HepG2 (cell line): ENCODE results near the gene GFPT1. TPM values are rescaled to one million over a fixed set of nuclear protein-coding genes. Genes with fewer than 3 reads are reported as not detected.

Source experiments
- BCL6 ChIP-seq: IDR thresholded peaks from 2 replicates; pipeline ENCODE4 v1.6.1; 2016; ENCODE audit warnings: missing genetic modification reagents, missing compliant biosample characterization
- BHLHE40 ChIP-seq: IDR thresholded peaks from 2 replicates; pipeline ENCODE4 v1.6.1; 2011; ENCODE audit warnings: low read length, improper control_type of control experiment
- CREB1 ChIP-seq, 2 experiments: fragments of 450-650 bp in 1 of 2; IDR thresholded peaks; 2 replicates each; pipeline ENCODE4 v1.6.1; 2016 to 2017; ENCODE audit warnings: control low read depth in 1 of 2, mild to moderate bottlenecking in 1 of 2, missing compliant biosample characterization in 1 of 2, missing genetic modification characterization in 1 of 2
- GRHL1 ChIP-seq: sonication (generic); formaldehyde crosslinking; conservative IDR thresholded peaks from 2 replicates; pipeline ENCODE4 v1.8.0; 2022; ENCODE audit warnings: missing genetic modification reagents
- HHEX ChIP-seq: IDR thresholded peaks from 2 replicates; pipeline ENCODE4 v1.6.1; 2016; ENCODE audit warnings: control low read depth
- MTF1 ChIP-seq: sonication (generic); formaldehyde crosslinking; IDR thresholded peaks from 2 replicates; pipeline ENCODE4 v1.5.0; 2020; ENCODE audit warnings: missing genetic modification reagents
- THAP8 ChIP-seq: sonication (generic); formaldehyde crosslinking; IDR thresholded peaks from 2 replicates; pipeline ENCODE4 v1.5.1; 2020; ENCODE audit warnings: missing genetic modification reagents, mild to moderate bottlenecking, borderline replicate concordance
- ZNF24 ChIP-seq: fragments of 450-650 bp; IDR thresholded peaks from 2 replicates; pipeline ENCODE4 v1.6.1; 2017; ENCODE audit warnings: antibody characterized with exemption, mild to moderate bottlenecking
- polyA plus RNA-seq, 8 experiments: library from polyadenylated mRNA; depleted of rRNA in 3 of 8; stranded (reverse) in 7 of 8; unstranded in 1 of 8; fragments of >200 nt; fragmentation: Illumina TruSeq in 4 of 8; extraction: Trizol in 4 of 8; gene quantifications; 2 replicates each; pipeline versions ENCODE4 v1.2.1 to v1.2.3, GENCODE V29; 2011 to 2016; ENCODE audit warnings: low read depth in 4 of 8, missing spikeins in 1 of 8, mixed read lengths in 1 of 8; ENCODE audit not compliant: insufficient read depth in 1 of 8
- total RNA-seq, 5 experiments: library from RNA; depleted of rRNA; stranded (reverse); fragments of >200 nt; fragmentation: Illumina TruSeq; extraction: Trizol; gene quantifications; 2 replicates each; pipeline ENCODE4 v1.2.3, GENCODE V29; 2016; ENCODE audit warnings: low read depth in 1 of 5
- TF ChIP-seq, protein P1 (sequence below): IDR thresholded peaks from 2 replicates; pipeline ENCODE4 v1.6.1; 2016; ENCODE audit warnings: mild to moderate bottlenecking
- TF ChIP-seq, protein P2 (sequence below): sonication (generic); formaldehyde crosslinking; conservative IDR thresholded peaks from 2 replicates; pipeline ENCODE4 v1.8.0; 2022; ENCODE audit warnings: mild to moderate bottlenecking, moderate library complexity, missing genetic modification reagents
- TF ChIP-seq, protein P3 (sequence below): sonication (generic); formaldehyde crosslinking; IDR thresholded peaks from 2 replicates; pipeline ENCODE4 v1.5.0; 2020; ENCODE audit warnings: missing genetic modification reagents, mild to moderate bottlenecking, borderline replicate concordance
- TF ChIP-seq, protein P4 (sequence below): sonication (generic); formaldehyde crosslinking; IDR thresholded peaks from 2 replicates; pipeline ENCODE4 v1.5.0; 2020; ENCODE audit warnings: mild to moderate bottlenecking, missing genetic modification reagents, borderline replicate concordance

GFPT1 gene
- total and polyA plus RNA-seq, 2 of the 13 experiments (the other 11 are each of a cell fraction or from before 2014, with no cell fraction given) = 24.0 to 84.9 TPM

DNA sequence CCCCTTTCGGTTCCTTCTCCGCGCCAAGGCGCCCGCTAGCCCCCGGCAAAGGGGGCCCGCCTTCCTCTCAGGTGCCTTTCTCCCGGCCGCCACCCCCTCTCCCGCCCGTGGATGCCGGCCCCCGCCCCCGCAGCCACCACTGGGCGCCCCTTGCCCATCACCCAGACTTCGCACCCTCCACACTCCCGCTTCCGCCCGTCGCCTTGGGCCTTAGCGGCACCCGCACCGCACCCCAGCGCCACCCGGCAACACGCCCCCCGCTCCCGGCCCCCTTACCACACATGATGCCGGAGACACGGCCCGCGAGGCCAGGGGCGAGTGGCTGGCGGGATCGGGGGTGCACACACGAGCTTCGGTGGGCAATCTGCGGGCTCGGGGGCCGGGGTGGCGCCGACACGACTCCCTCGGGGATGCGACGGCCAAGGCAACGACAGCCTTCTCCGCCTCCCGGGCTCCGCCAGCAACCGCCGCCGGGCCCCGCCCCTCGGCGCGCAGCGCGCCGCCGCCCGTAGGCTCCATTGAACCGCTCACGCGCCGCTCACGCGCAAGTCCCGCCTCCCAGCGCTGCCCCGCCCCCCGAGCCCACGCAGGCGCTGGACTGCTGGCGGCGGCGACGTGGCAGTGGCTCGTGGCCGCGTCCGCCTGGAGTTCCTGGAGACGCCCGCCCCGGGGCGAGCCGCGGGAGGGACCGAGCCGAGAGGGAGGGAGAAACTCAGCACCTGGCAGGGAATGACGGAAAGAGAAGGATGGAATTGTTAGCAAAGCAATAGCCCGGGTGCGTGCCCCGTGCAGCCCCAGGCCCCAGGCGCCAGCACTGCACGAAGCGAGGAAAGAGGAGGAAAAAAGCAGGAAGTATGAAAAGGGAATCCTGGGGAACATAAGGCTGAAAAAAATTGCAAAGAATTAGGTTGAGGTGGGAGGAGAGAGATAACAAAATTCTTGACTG, at the start of gene GFPT1 (continued):
- TF ChIP-seq, protein P1, sequence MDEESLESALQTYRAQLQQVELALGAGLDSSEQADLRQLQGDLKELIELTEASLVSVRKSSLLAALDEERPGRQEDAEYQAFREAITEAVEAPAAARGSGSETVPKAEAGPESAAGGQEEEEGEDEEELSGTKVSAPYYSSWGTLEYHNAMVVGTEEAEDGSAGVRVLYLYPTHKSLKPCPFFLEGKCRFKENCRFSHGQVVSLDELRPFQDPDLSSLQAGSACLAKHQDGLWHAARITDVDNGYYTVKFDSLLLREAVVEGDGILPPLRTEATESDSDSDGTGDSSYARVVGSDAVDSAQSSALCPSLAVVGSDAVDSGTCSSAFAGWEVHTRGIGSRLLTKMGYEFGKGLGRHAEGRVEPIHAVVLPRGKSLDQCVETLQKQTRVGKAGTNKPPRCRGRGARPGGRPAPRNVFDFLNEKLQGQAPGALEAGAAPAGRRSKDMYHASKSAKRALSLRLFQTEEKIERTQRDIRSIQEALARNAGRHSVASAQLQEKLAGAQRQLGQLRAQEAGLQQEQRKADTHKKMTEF (CRISPR knock-in tag) = peak; percentile 79
- TF ChIP-seq, protein P2, sequence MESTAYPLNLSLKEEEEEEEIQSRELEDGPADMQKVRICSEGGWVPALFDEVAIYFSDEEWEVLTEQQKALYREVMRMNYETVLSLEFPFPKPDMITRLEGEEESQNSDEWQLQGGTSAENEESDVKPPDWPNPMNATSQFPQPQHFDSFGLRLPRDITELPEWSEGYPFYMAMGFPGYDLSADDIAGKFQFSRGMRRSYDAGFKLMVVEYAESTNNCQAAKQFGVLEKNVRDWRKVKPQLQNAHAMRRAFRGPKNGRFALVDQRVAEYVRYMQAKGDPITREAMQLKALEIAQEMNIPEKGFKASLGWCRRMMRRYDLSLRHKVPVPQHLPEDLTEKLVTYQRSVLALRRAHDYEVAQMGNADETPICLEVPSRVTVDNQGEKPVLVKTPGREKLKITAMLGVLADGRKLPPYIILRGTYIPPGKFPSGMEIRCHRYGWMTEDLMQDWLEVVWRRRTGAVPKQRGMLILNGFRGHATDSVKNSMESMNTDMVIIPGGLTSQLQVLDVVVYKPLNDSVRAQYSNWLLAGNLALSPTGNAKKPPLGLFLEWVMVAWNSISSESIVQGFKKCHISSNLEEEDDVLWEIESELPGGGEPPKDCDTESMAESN (CRISPR knock-in tag) = peak; percentile 91
- peak; percentile 61 for TF ChIP-seq CREB1 (IDR thresholded peaks at IDR 0.05)
- TF ChIP-seq CREB1 (CRISPR knock-in tag; IDR thresholded peaks at IDR 0.05) = no peak
- peak; percentile 68 for TF ChIP-seq BCL6 (CRISPR knock-in tag)
- TF ChIP-seq THAP8 (CRISPR knock-in tag) = peak; percentile 84; the same call in 1 of the 2 replicates
- TF ChIP-seq, protein P3, sequence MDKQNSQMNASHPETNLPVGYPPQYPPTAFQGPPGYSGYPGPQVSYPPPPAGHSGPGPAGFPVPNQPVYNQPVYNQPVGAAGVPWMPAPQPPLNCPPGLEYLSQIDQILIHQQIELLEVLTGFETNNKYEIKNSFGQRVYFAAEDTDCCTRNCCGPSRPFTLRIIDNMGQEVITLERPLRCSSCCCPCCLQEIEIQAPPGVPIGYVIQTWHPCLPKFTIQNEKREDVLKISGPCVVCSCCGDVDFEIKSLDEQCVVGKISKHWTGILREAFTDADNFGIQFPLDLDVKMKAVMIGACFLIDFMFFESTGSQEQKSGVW = no peak
- TF ChIP-seq HHEX (CRISPR knock-in tag) = no peak
- TF ChIP-seq GRHL1 (CRISPR knock-in tag) = no peak
- TF ChIP-seq, protein P4, sequence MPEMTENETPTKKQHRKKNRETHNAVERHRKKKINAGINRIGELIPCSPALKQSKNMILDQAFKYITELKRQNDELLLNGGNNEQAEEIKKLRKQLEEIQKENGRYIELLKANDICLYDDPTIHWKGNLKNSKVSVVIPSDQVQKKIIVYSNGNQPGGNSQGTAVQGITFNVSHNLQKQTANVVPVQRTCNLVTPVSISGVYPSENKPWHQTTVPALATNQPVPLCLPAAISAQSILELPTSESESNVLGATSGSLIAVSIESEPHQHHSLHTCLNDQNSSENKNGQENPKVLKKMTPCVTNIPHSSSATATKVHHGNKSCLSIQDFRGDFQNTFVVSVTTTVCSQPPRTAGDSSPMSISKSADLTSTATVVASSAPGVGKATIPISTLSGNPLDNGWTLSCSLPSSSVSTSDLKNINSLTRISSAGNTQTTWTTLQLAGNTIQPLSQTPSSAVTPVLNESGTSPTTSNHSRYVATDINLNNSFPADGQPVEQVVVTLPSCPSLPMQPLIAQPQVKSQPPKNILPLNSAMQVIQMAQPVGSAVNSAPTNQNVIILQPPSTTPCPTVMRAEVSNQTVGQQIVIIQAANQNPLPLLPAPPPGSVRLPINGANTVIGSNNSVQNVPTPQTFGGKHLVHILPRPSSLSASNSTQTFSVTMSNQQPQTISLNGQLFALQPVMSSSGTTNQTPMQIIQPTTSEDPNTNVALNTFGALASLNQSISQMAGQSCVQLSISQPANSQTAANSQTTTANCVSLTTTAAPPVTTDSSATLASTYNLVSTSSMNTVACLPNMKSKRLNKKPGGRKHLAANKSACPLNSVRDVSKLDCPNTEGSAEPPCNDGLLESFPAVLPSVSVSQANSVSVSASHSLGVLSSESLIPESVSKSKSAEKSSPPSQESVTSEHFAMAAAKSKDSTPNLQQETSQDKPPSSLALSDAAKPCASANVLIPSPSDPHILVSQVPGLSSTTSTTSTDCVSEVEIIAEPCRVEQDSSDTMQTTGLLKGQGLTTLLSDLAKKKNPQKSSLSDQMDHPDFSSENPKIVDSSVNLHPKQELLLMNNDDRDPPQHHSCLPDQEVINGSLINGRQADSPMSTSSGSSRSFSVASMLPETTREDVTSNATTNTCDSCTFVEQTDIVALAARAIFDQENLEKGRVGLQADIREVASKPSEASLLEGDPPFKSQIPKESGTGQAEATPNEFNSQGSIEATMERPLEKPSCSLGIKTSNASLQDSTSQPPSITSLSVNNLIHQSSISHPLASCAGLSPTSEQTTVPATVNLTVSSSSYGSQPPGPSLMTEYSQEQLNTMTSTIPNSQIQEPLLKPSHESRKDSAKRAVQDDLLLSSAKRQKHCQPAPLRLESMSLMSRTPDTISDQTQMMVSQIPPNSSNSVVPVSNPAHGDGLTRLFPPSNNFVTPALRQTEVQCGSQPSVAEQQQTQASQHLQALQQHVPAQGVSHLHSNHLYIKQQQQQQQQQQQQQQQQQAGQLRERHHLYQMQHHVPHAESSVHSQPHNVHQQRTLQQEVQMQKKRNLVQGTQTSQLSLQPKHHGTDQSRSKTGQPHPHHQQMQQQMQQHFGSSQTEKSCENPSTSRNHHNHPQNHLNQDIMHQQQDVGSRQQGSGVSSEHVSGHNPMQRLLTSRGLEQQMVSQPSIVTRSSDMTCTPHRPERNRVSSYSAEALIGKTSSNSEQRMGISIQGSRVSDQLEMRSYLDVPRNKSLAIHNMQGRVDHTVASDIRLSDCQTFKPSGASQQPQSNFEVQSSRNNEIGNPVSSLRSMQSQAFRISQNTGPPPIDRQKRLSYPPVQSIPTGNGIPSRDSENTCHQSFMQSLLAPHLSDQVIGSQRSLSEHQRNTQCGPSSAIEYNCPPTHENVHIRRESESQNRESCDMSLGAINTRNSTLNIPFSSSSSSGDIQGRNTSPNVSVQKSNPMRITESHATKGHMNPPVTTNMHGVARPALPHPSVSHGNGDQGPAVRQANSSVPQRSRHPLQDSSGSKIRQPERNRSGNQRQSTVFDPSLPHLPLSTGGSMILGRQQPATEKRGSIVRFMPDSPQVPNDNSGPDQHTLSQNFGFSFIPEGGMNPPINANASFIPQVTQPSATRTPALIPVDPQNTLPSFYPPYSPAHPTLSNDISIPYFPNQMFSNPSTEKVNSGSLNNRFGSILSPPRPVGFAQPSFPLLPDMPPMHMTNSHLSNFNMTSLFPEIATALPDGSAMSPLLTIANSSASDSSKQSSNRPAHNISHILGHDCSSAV = no peak
- TF ChIP-seq ZNF24 = no peak
- TF ChIP-seq BHLHE40 = peak; percentile 87
- TF ChIP-seq MTF1 (CRISPR knock-in tag) = no peak
